Measurements from ENCODE around the gene SLC36A2.
"Not testable (repeated sequence)": the region's sequence is repeated elsewhere in the genome, so short reads cannot be mapped to it uniquely, and the experiment has no call there.

The SLC36A2 gene

GRCh38 chr5:151378616-151379015 lies 31.3 kb upstream of the SLC36A2 start:
- no peak for TF ChIP-seq CTCF (IDR thresholded peaks at IDR 0.05; ENCODE audit: low read depth, low read length, missing control alignments)
- no peak for DNase-seq (ENCODE audit: extremely low read depth, low read depth)
- no peak overlapping the region for H3K4me3 ChIP-seq (replicated peaks; ENCODE audit: low read depth, low read length)

GRCh38 chr5:151374539-151374938 lies 27.2 kb upstream of the SLC36A2 start:
- no peak overlapping the region for H3K4me3 ChIP-seq (replicated peaks; ENCODE audit: low read depth, low read length)
- no peak for DNase-seq (ENCODE audit: extremely low read depth, low read depth)
- TF ChIP-seq CTCF (IDR thresholded peaks at IDR 0.05; ENCODE audit: low read depth, low read length, missing control alignments): no peak

GRCh38 chr5:151367038-151367437 lies 19.7 kb upstream of the SLC36A2 start:
- not testable (repeated sequence) for H3K4me3 ChIP-seq (replicated peaks; ENCODE audit: low read depth, low read length); DNase-seq (ENCODE audit: extremely low read depth, low read depth)

- TF ChIP-seq CTCF (IDR thresholded peaks at IDR 0.05; ENCODE audit: low read depth, low read length, missing control alignments): no peak
- H3K4me3 ChIP-seq (replicated peaks; ENCODE audit: low read depth, low read length): no peak overlapping the region
- no peak for DNase-seq (ENCODE audit: extremely low read depth, low read depth)
These were observed 16.3 kb upstream of the SLC36A2 start for GRCh38 chr5:151363673-151364072.

- no peak overlapping the region for H3K4me3 ChIP-seq (replicated peaks; ENCODE audit: low read depth, low read length)
- no peak for TF ChIP-seq CTCF (IDR thresholded peaks at IDR 0.05; ENCODE audit: low read depth, low read length, missing control alignments)
- no peak for DNase-seq (ENCODE audit: extremely low read depth, low read depth)
These were observed 15.6 kb upstream of the SLC36A2 start for GRCh38 chr5:151362970-151363369.

GRCh38 chr5:151359391-151359790 lies 12.0 kb upstream of the SLC36A2 start:
- H3K4me3 ChIP-seq (replicated peaks; ENCODE audit: low read depth, low read length): no peak overlapping the region
- no peak for DNase-seq (ENCODE audit: extremely low read depth, low read depth)
- TF ChIP-seq CTCF (IDR thresholded peaks at IDR 0.05; ENCODE audit: low read depth, low read length, missing control alignments): no peak

- H3K4me3 ChIP-seq (replicated peaks; ENCODE audit: low read depth, low read length): no peak overlapping the region
- no peak for DNase-seq (ENCODE audit: extremely low read depth, low read depth)
- TF ChIP-seq CTCF (IDR thresholded peaks at IDR 0.05; ENCODE audit: low read depth, low read length, missing control alignments): no peak
These were observed 10.4 kb upstream of the SLC36A2 start for GRCh38 chr5:151357792-151358191.

Data from HFF-Myc (cell line).